Neural cell (in vitro differentiated cells): ENCODE measurements around the gene SH3GL1. TPM values are rescaled to one million over a fixed set of nuclear protein-coding genes. Genes with fewer than 3 reads are reported as not detected.

Source experiments
- H2AFZ ChIP-seq: fragments of 200-600, 300-800 bp; sonication (generic), shearing (Covaris generic); 2 replicates; pipeline ENCODE4 v1.6.0; 2014; ENCODE audit warnings: low read depth, mild to moderate bottlenecking, antibody characterized with exemption, low read length, moderate library complexity
- H3F3A ChIP-seq: fragments of 200-600 bp; shearing (Covaris generic); 2 replicates; pipeline ENCODE4 v1.6.1; 2016; ENCODE audit warnings: mild to moderate bottlenecking, moderate library complexity, mixed read lengths, antibody characterized with exemption, low read length; ENCODE audit not compliant: insufficient read depth, poor library complexity, severe bottlenecking
- H3K27ac ChIP-seq: fragments of 200-600, 300-800 bp; sonication (generic), shearing (Covaris generic); 2 replicates; pipeline ENCODE4 v1.5.1; 2014; ENCODE audit warnings: mild to moderate bottlenecking, low read length, moderate library complexity
- H3K27me3 ChIP-seq: fragments of 300-800, 200-600 bp; sonication (generic), shearing (Covaris generic); 2 replicates; pipeline ENCODE4 v1.6.0; 2014; ENCODE audit warnings: mild to moderate bottlenecking, low read depth, low read length, moderate library complexity; ENCODE audit not compliant: insufficient read depth
- H3K36me3 ChIP-seq: fragments of 300-800, 200-600 bp; sonication (generic), shearing (Covaris generic); 2 replicates; pipeline ENCODE4 v1.5.1; 2014; ENCODE audit warnings: mild to moderate bottlenecking, antibody characterized with exemption, low read length, moderate library complexity; ENCODE audit not compliant: insufficient read depth
- H3K4me2 ChIP-seq: fragments of 300-800, 200-600 bp; sonication (generic), shearing (Covaris generic); 2 replicates; pipeline ENCODE4 v1.6.0; 2014; ENCODE audit warnings: mild to moderate bottlenecking, low read length
- H3K4me3 ChIP-seq: fragments of 300-800, 200-600 bp; sonication (generic), shearing (Covaris generic); 2 replicates; pipeline ENCODE4 v1.5.1; 2014; ENCODE audit warnings: mild to moderate bottlenecking, low read length, moderate library complexity
- H3K79me2 ChIP-seq: fragments of 200-600 bp; shearing (Covaris generic); replicated peaks from 2 replicates; pipeline ENCODE4 v1.6.0; 2014; ENCODE audit warnings: mild to moderate bottlenecking, low read length, moderate library complexity; ENCODE audit not compliant: insufficient read depth
- H3K9ac ChIP-seq: fragments of 300-800, 200-600 bp; sonication (generic), shearing (Covaris generic); 2 replicates; pipeline ENCODE4 v1.6.1; 2016; ENCODE audit warnings: mild to moderate bottlenecking, low read length, mixed read lengths
- H3K9me2 ChIP-seq: fragments of 200-600 bp; shearing (Covaris generic); 2 replicates; pipeline ENCODE4 v1.6.1; 2016; ENCODE audit warnings: mild to moderate bottlenecking, low read length, mixed read lengths; ENCODE audit not compliant: insufficient read depth
- H3K9me3 ChIP-seq: fragments of 200-600, 300-800 bp; sonication (generic), shearing (Covaris generic); 2 replicates; pipeline ENCODE4 v1.6.1; 2016; ENCODE audit warnings: mild to moderate bottlenecking, mixed run types, low read length, moderate library complexity, mixed read lengths
- H4K20me1 ChIP-seq: fragments of 200-600 bp; shearing (Covaris generic); 2 replicates; pipeline ENCODE4 v1.6.1; 2016; ENCODE audit warnings: mild to moderate bottlenecking, mixed run types; ENCODE audit not compliant: insufficient read depth
- EP300 ChIP-seq: fragments of 450-650 bp; conservative IDR thresholded peaks from 2 replicates; pipeline ENCODE4 v1.6.1; 2014; ENCODE audit warnings: antibody characterized with exemption, mild to moderate bottlenecking, moderate library complexity; ENCODE audit not compliant: poor library complexity, severe bottlenecking
- EZH2 ChIP-seq: fragments of 200-600, 300-800 bp; shearing (Covaris generic), sonication (generic); IDR thresholded peaks from 2 replicates; pipeline ENCODE4 v1.6.1; 2014; ENCODE audit warnings: antibody characterized with exemption, low read length, borderline replicate concordance, mild to moderate bottlenecking; ENCODE audit not compliant: insufficient read depth, poor library complexity, severe bottlenecking
- MXI1 ChIP-seq: fragments of 450-650 bp; conservative IDR thresholded peaks from 2 replicates; pipeline ENCODE4 v1.6.1; 2014; ENCODE audit warnings: antibody characterized with exemption, mild to moderate bottlenecking; ENCODE audit not compliant: poor library complexity, severe bottlenecking
- POLR2AphosphoS5 ChIP-seq: IDR thresholded peaks from 2 replicates; pipeline ENCODE4 v1.6.1; 2012
- RAD21 ChIP-seq: fragments of 450-650 bp; conservative IDR thresholded peaks from 2 replicates; pipeline ENCODE4 v1.6.1; 2014; ENCODE audit warnings: antibody characterized with exemption, mild to moderate bottlenecking, moderate library complexity
- SMC3 ChIP-seq: fragments of 450-650 bp; conservative IDR thresholded peaks from 2 replicates; pipeline ENCODE4 v1.6.1; 2014; ENCODE audit warnings: antibody characterized with exemption, mild to moderate bottlenecking, moderate library complexity; ENCODE audit not compliant: poor library complexity
- TAF1 ChIP-seq: IDR thresholded peaks from 2 replicates; pipeline ENCODE4 v1.6.1; 2012; ENCODE audit warnings: low read depth
- polyA plus RNA-seq: library from polyadenylated mRNA; depleted of rRNA; stranded (reverse); fragments of >200 nt; gene quantifications from 2 replicates; pipeline ENCODE4 v1.2.3, GENCODE V29; 2014
- TF ChIP-seq, protein P1 (sequence below): IDR thresholded peaks from 2 replicates; pipeline ENCODE4 v1.6.1; 2012; ENCODE audit warnings: borderline replicate concordance
- TF ChIP-seq, protein P2 (sequence below): fragments of 450-650 bp; IDR thresholded peaks from 2 replicates; pipeline ENCODE4 v1.5.1; 2014; ENCODE audit warnings: antibody characterized with exemption, mild to moderate bottlenecking, moderate library complexity; ENCODE audit not compliant: poor library complexity, severe bottlenecking

The SH3GL1 gene
- polyA plus RNA-seq, 1 donor from 2014 or later = 25.2 TPM

DNA sequence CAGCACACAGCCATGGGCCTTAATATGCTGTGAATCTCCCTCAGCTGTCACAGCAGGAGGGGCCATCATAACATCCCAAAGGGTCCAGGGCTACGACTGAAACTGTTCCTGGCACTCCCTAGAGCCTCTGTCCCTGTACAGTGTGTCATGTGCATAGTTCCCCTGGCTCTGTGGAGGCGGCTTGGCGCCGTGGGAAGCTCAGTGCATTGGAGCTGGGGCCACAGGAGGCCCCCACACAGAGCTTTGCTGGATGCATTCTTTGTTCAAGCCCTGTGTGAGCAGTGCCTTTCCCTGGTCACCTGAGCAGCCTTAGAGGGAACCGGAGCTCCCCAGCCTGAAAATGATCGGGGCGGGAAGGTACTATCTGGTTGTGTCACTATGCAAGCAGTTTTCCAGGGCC, 35.9 kb upstream of the SH3GL1 start:
- Histone ChIP-seq H3F3A (no peaks in the 10 kb centered on the region), H3K9me3 (no peaks in the 10 kb centered on the region), H3K4me3 (no peak overlapping the region), H3K36me3 (no peaks in the 10 kb centered on the region), H3K27me3 (no peaks in the 10 kb centered on the region), H3K9ac (no peak overlapping the region), H3K9me2 (no peaks in the 10 kb centered on the region), H3K79me2 (no peaks in the 10 kb centered on the region), H2AFZ (no peak overlapping the region), H4K20me1 (no peaks in the 10 kb centered on the region), H3K27ac (no peak overlapping the region), H3K4me2 (no peak overlapping the region)
- TF ChIP-seq, protein P1, sequence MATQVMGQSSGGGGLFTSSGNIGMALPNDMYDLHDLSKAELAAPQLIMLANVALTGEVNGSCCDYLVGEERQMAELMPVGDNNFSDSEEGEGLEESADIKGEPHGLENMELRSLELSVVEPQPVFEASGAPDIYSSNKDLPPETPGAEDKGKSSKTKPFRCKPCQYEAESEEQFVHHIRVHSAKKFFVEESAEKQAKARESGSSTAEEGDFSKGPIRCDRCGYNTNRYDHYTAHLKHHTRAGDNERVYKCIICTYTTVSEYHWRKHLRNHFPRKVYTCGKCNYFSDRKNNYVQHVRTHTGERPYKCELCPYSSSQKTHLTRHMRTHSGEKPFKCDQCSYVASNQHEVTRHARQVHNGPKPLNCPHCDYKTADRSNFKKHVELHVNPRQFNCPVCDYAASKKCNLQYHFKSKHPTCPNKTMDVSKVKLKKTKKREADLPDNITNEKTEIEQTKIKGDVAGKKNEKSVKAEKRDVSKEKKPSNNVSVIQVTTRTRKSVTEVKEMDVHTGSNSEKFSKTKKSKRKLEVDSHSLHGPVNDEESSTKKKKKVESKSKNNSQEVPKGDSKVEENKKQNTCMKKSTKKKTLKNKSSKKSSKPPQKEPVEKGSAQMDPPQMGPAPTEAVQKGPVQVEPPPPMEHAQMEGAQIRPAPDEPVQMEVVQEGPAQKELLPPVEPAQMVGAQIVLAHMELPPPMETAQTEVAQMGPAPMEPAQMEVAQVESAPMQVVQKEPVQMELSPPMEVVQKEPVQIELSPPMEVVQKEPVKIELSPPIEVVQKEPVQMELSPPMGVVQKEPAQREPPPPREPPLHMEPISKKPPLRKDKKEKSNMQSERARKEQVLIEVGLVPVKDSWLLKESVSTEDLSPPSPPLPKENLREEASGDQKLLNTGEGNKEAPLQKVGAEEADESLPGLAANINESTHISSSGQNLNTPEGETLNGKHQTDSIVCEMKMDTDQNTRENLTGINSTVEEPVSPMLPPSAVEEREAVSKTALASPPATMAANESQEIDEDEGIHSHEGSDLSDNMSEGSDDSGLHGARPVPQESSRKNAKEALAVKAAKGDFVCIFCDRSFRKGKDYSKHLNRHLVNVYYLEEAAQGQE = no peak
- TF ChIP-seq RAD21 (no peak), EP300 (no peak), POLR2AphosphoS5 (no peak), EZH2 (no peak), SMC3 (no peak)
- TF ChIP-seq, protein P2, sequence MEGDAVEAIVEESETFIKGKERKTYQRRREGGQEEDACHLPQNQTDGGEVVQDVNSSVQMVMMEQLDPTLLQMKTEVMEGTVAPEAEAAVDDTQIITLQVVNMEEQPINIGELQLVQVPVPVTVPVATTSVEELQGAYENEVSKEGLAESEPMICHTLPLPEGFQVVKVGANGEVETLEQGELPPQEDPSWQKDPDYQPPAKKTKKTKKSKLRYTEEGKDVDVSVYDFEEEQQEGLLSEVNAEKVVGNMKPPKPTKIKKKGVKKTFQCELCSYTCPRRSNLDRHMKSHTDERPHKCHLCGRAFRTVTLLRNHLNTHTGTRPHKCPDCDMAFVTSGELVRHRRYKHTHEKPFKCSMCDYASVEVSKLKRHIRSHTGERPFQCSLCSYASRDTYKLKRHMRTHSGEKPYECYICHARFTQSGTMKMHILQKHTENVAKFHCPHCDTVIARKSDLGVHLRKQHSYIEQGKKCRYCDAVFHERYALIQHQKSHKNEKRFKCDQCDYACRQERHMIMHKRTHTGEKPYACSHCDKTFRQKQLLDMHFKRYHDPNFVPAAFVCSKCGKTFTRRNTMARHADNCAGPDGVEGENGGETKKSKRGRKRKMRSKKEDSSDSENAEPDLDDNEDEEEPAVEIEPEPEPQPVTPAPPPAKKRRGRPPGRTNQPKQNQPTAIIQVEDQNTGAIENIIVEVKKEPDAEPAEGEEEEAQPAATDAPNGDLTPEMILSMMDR = no peak

DNA sequence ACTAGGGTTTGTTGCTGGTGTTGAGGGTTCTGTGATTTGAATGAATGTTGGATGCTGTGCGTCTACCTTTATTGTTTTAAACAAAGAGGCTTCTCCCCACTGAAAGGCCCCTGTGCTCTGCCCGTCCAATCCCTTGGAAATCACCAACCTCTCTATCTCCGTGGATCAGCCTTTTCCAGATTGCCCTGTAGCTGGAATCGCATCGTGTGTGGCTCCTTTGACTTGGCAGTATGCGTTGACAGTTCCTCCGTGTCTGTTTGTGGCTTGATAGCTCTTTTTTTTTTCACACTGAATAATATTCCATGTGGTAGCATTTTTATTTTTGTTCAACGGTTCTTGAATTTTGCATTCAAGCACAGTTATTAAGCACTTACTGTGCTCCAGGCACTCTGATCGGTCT, 34.0 kb upstream of the SH3GL1 start:
- Histone ChIP-seq H3K27ac (no peak overlapping the region), H3K4me2 (no peak overlapping the region), H2AFZ (no peak overlapping the region), H3K36me3 (no peaks in the 10 kb centered on the region), H3K27me3 (no peaks in the 10 kb centered on the region), H3K9me2 (no peaks in the 10 kb centered on the region), H3K79me2 (no peaks in the 10 kb centered on the region), H3K4me3 (no peak overlapping the region), H4K20me1 (no peaks in the 10 kb centered on the region), H3F3A (no peaks in the 10 kb centered on the region), H3K9me3 (no peaks in the 10 kb centered on the region), H3K9ac (no peak overlapping the region)
- TF ChIP-seq RAD21 = no peak
- no peak for TF ChIP-seq MXI1
- no peak for TF ChIP-seq EP300
- no peak for TF ChIP-seq TAF1
- TF ChIP-seq, protein P1 = no peak
- no peak for TF ChIP-seq POLR2AphosphoS5
- TF ChIP-seq SMC3 = no peak
- TF ChIP-seq, protein P2 = no peak
- no peak for TF ChIP-seq EZH2
